Liver (tissue), 9 donors: ENCODE measurements around the gene MARCHF2. TPM values are rescaled to one million over a fixed set of nuclear protein-coding genes. Genes with fewer than 3 reads are reported as not detected.

Source experiments
- DNase-seq: peaks from one replicate; pipeline ENCODE4 v3.0.0-alpha.2; 2017; ENCODE audit warnings: low spot score
- H3K27ac ChIP-seq, 2 donors: one replicate each; pipeline ENCODE4 v1.7.0; 2013; ENCODE audit warnings: inconsistent platforms in 2 of 2, low read length in 2 of 2, control low read depth in 1 of 2, low read depth in 1 of 2, mild to moderate bottlenecking in 1 of 2
- H3K27me3 ChIP-seq, 4 donors: one replicate each; pipeline versions ENCODE4 v1.6.1 to v1.7.0; 2013; ENCODE audit warnings: low read length in 3 of 4, inconsistent platforms in 1 of 4, mild to moderate bottlenecking in 1 of 4, moderate library complexity in 1 of 4; ENCODE audit not compliant: control insufficient read depth in 4 of 4, insufficient read depth in 4 of 4
- H3K36me3 ChIP-seq, 4 donors: one replicate each; pipeline versions ENCODE4 v1.6.1 to v1.7.0; 2013; ENCODE audit warnings: low read length in 3 of 4, mild to moderate bottlenecking in 3 of 4, low read depth in 1 of 4, moderate library complexity in 1 of 4; ENCODE audit not compliant: control insufficient read depth in 4 of 4, insufficient read depth in 3 of 4
- H3K4me1 ChIP-seq, 4 donors: one replicate each; pipeline versions ENCODE4 v1.6.1 to v1.7.0; 2013; ENCODE audit warnings: low read length in 3 of 4, mild to moderate bottlenecking in 3 of 4, moderate library complexity in 1 of 4; ENCODE audit not compliant: control insufficient read depth in 4 of 4, insufficient read depth in 4 of 4
- H3K4me3 ChIP-seq, 3 donors: one replicate each; pipeline versions ENCODE4 v1.6.1 to v1.7.0; 2013; ENCODE audit warnings: low read length in 3 of 3, control low read depth in 1 of 3, low read depth in 1 of 3, mild to moderate bottlenecking in 1 of 3
- H3K9ac ChIP-seq, 2 donors: one replicate each; pipeline ENCODE4 v1.7.0; 2013; ENCODE audit warnings: low read length in 2 of 2, mild to moderate bottlenecking in 2 of 2, moderate library complexity in 2 of 2, control low read depth in 1 of 2, low read depth in 1 of 2
- H3K9me3 ChIP-seq, 4 donors: one replicate each; pipeline versions ENCODE4 v1.6.1 to v1.7.0; 2013; ENCODE audit warnings: low read length in 3 of 4; ENCODE audit not compliant: control insufficient read depth in 4 of 4
- ATF3 ChIP-seq: IDR thresholded peaks from 2 replicates; pipeline ENCODE4 v1.6.1; 2016; ENCODE audit warnings: antibody characterized with exemption
- EGR1 ChIP-seq, 2 donors: IDR thresholded peaks; 2 replicates each; pipeline ENCODE4 v1.6.1; 2016 to 2018; ENCODE audit warnings: antibody characterized with exemption in 2 of 2, low read depth in 2 of 2
- FOXA2 ChIP-seq: IDR thresholded peaks from 2 replicates; pipeline ENCODE4 v1.6.1; 2016; ENCODE audit warnings: antibody characterized with exemption
- GABPA ChIP-seq, 2 donors: IDR thresholded peaks in 1 of 2; conservative IDR thresholded peaks in 1 of 2; 2 replicates each; pipeline ENCODE4 v1.6.1; 2016; ENCODE audit warnings: antibody characterized with exemption in 2 of 2, mild to moderate bottlenecking in 1 of 2, moderate library complexity in 1 of 2
- HNF4A ChIP-seq, 2 donors: conservative IDR thresholded peaks; 2 replicates each; pipeline ENCODE4 v1.6.1; 2016; ENCODE audit warnings: antibody characterized with exemption in 2 of 2, mild to moderate bottlenecking in 2 of 2
- HNF4G ChIP-seq: IDR thresholded peaks from 2 replicates; pipeline ENCODE4 v1.6.1; 2016; ENCODE audit warnings: antibody characterized with exemption
- JUND ChIP-seq, 2 donors: IDR thresholded peaks; 2 replicates each; pipeline ENCODE4 v1.6.1; 2016; ENCODE audit warnings: antibody characterized with exemption in 2 of 2
- NR2F2 ChIP-seq: IDR thresholded peaks from 2 replicates; pipeline ENCODE4 v1.6.1; 2016; ENCODE audit warnings: antibody characterized with exemption
- RAD21 ChIP-seq, 2 donors: IDR thresholded peaks; 2 replicates each; pipeline ENCODE4 v1.6.1; 2016; ENCODE audit warnings: antibody characterized with exemption in 2 of 2, mild to moderate bottlenecking in 2 of 2
- RXRA ChIP-seq, 2 donors: IDR thresholded peaks; 2 replicates each; pipeline ENCODE4 v1.6.1; 2017 to 2018; ENCODE audit warnings: antibody characterized with exemption in 2 of 2, mild to moderate bottlenecking in 1 of 2
- SP1 ChIP-seq: IDR thresholded peaks from 2 replicates; pipeline ENCODE4 v1.6.1; 2018; ENCODE audit warnings: antibody characterized with exemption, mild to moderate bottlenecking
- TAF1 ChIP-seq: conservative IDR thresholded peaks from 2 replicates; pipeline ENCODE4 v1.6.1; 2016; ENCODE audit warnings: antibody characterized with exemption, mild to moderate bottlenecking
- YY1 ChIP-seq: IDR thresholded peaks from 2 replicates; pipeline ENCODE4 v1.6.1; 2016; ENCODE audit warnings: antibody characterized with exemption, mild to moderate bottlenecking
- WGBS: extraction: QIAGEN DNeasy Blood & Tissue Kit; methylation state at CpG from one replicate; pipeline ENCODE4 v1.1.7; 2013; 5-methylcytosine and 5-hydroxymethylcytosine counted together
- polyA plus RNA-seq, 2 donors: library from polyadenylated mRNA; stranded (reverse) in 1 of 2; unstranded in 1 of 2; fragments of 200-250 nt in 1 of 2; fragments of >200 nt in 1 of 2; fragmentation: Nextera tagmentation in 1 of 2; extraction: Ambion mirVana in 1 of 2; gene quantifications; one replicate each; pipeline versions ENCODE4 v1.2.1 to v1.2.3, GENCODE V29; 2013 to 2015
- total RNA-seq, 2 donors: library from RNA; depleted of rRNA; stranded (reverse); fragments of >200 nt; gene quantifications; one replicate each; pipeline ENCODE4 v1.2.3, GENCODE V29; 2014
- TF ChIP-seq, protein P1 (sequence below): IDR thresholded peaks from 2 replicates; pipeline ENCODE4 v1.6.1; 2016; ENCODE audit warnings: antibody characterized with exemption, mild to moderate bottlenecking
- TF ChIP-seq, protein P2 (sequence below): IDR thresholded peaks from 2 replicates; pipeline ENCODE4 v1.6.1; 2016; ENCODE audit warnings: antibody characterized with exemption
- TF ChIP-seq, protein P3 (sequence below): IDR thresholded peaks from 2 replicates; pipeline ENCODE4 v1.6.1; 2016; ENCODE audit warnings: antibody characterized with exemption
- TF ChIP-seq, protein P4 (sequence below): fragments of 150-350 bp; IDR thresholded peaks from 2 replicates; pipeline ENCODE4 v1.5.1; 2017; ENCODE audit warnings: improper control_type of control experiment, low read depth, low read length; ENCODE audit not compliant: missing input control
- donor health status: healthy.
- donor health status: healthy.
- donor health status: healthy.
- donor health status: healthy.
- donor health status: healthy.

MARCHF2 gene
- total and polyA plus RNA-seq, 4 donors = 21.6 to 89.5 (median 58.8) TPM

DNA sequence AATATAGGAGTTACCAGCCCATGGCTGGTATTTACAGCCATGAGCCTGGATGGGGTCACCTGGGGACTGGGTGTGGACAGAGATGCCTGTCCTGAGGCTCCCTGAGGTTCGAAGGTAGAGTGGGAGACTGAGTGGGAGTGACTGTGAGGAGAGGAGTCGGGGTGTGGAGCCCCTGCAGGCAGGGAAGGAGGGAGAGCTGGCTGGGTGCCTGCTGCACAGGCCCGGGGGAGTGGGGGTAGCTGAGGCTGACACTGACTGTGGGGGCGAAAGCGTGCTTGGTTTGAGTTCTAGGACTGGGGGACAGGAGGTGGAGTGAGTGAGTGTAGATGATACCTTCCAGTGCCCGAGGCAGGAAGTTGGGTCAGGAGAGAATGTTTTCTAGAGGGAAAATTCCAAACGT, 15.8 kb upstream of the MARCHF2 start:
- H3K9me3 ChIP-seq = no peaks in the 10 kb centered on the region
- no peak for TF ChIP-seq GABPA (IDR thresholded peaks at IDR 0.05 in 1 of 2, conservative IDR thresholded peaks at IDR 0.05 in 1 of 2)
- TF ChIP-seq NR2F2 = no peak
- no peak for TF ChIP-seq HNF4A (conservative IDR thresholded peaks at IDR 0.05)
- TF ChIP-seq RXRA (IDR thresholded peaks at IDR 0.05) = no peak
- no peak for TF ChIP-seq TAF1
- DNase-seq = no peak
- H3K27ac ChIP-seq = peak overlapping the region in 1 of 2 donors; percentile 1
- WGBS = 67% methylated on average over 7 of the region's 7 CpGs
- no peak overlapping the region for H3K9ac ChIP-seq
- H3K27me3 ChIP-seq = no peaks in the 10 kb centered on the region
- no peak overlapping the region for H3K4me3 ChIP-seq
- H3K36me3 ChIP-seq = peaks cover under 1 to 19% (median 11%) of the 10 kb centered on the region in 4 donors
- H3K4me1 ChIP-seq = peaks cover 11 to 46% (median 32%) of the 10 kb centered on the region in 4 donors

DNA sequence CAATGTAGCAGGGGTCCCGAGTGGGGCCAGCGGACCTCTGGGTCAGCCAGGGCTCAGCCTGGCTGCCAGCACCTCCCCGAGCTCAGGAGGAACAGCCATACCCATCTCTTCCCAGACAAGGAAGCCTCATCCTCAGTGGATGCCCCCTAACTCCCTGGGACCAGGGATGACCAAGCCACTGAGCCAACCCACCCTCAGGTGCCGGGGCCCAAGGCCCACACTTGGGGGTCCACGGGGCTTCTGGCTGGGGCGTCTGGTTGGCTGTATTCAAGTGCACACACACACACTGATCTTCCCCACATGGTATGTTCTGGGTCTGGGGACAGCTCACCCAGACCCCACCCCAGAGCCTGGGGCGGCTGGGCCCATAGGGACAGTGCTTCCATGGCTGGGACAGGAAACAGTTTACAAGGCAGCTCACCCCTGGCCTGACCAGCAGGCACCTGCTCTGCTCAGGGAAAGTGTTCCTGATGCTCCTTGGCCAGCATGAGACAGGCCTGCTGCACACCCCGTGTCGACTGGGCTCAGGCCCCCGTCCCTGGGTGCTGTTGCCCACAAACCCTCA, 15.3 kb upstream of the MARCHF2 start:
- WGBS = 91% methylated on average over 10 of the region's 10 CpGs
- H3K9ac ChIP-seq = no peak overlapping the region
- no peak overlapping the region for H3K4me3 ChIP-seq
- peaks cover 6 to 21% (median 12%) of the 10 kb centered on the region in 4 donors for H3K36me3 ChIP-seq
- H3K27me3 ChIP-seq = no peaks in the 10 kb centered on the region
- no peaks in the 10 kb centered on the region for H3K9me3 ChIP-seq
- no peak for TF ChIP-seq SP1
- no peak for TF ChIP-seq EGR1 (IDR thresholded peaks at IDR 0.05; ENCODE audit: low read depth in 2 of 2)
- no peak for DNase-seq
- H3K4me1 ChIP-seq = peaks cover 9 to 41% (median 30%) of the 10 kb centered on the region in 4 donors
- no peak overlapping the region for H3K27ac ChIP-seq

- TF ChIP-seq NR2F2 (no peak), HNF4G (no peak), ATF3 (no peak), GABPA (IDR thresholded peaks at IDR 0.05 in 1 of 2, conservative IDR thresholded peaks at IDR 0.05 in 1 of 2) (no peak), RAD21 (IDR thresholded peaks at IDR 0.05) (no peak), SP1 (no peak), YY1 (no peak), FOXA2 (no peak), JUND (IDR thresholded peaks at IDR 0.05) (no peak), TAF1 (no peak)
- TF ChIP-seq, protein P1, sequence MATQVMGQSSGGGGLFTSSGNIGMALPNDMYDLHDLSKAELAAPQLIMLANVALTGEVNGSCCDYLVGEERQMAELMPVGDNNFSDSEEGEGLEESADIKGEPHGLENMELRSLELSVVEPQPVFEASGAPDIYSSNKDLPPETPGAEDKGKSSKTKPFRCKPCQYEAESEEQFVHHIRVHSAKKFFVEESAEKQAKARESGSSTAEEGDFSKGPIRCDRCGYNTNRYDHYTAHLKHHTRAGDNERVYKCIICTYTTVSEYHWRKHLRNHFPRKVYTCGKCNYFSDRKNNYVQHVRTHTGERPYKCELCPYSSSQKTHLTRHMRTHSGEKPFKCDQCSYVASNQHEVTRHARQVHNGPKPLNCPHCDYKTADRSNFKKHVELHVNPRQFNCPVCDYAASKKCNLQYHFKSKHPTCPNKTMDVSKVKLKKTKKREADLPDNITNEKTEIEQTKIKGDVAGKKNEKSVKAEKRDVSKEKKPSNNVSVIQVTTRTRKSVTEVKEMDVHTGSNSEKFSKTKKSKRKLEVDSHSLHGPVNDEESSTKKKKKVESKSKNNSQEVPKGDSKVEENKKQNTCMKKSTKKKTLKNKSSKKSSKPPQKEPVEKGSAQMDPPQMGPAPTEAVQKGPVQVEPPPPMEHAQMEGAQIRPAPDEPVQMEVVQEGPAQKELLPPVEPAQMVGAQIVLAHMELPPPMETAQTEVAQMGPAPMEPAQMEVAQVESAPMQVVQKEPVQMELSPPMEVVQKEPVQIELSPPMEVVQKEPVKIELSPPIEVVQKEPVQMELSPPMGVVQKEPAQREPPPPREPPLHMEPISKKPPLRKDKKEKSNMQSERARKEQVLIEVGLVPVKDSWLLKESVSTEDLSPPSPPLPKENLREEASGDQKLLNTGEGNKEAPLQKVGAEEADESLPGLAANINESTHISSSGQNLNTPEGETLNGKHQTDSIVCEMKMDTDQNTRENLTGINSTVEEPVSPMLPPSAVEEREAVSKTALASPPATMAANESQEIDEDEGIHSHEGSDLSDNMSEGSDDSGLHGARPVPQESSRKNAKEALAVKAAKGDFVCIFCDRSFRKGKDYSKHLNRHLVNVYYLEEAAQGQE = no peak
- TF ChIP-seq, protein P2, sequence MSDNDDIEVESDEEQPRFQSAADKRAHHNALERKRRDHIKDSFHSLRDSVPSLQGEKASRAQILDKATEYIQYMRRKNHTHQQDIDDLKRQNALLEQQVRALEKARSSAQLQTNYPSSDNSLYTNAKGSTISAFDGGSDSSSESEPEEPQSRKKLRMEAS = no peak
- TF ChIP-seq, protein P3, sequence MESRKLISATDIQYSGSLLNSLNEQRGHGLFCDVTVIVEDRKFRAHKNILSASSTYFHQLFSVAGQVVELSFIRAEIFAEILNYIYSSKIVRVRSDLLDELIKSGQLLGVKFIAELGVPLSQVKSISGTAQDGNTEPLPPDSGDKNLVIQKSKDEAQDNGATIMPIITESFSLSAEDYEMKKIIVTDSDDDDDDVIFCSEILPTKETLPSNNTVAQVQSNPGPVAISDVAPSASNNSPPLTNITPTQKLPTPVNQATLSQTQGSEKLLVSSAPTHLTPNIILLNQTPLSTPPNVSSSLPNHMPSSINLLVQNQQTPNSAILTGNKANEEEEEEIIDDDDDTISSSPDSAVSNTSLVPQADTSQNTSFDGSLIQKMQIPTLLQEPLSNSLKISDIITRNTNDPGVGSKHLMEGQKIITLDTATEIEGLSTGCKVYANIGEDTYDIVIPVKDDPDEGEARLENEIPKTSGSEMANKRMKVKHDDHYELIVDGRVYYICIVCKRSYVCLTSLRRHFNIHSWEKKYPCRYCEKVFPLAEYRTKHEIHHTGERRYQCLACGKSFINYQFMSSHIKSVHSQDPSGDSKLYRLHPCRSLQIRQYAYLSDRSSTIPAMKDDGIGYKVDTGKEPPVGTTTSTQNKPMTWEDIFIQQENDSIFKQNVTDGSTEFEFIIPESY = no peak
- TF ChIP-seq, protein P4, sequence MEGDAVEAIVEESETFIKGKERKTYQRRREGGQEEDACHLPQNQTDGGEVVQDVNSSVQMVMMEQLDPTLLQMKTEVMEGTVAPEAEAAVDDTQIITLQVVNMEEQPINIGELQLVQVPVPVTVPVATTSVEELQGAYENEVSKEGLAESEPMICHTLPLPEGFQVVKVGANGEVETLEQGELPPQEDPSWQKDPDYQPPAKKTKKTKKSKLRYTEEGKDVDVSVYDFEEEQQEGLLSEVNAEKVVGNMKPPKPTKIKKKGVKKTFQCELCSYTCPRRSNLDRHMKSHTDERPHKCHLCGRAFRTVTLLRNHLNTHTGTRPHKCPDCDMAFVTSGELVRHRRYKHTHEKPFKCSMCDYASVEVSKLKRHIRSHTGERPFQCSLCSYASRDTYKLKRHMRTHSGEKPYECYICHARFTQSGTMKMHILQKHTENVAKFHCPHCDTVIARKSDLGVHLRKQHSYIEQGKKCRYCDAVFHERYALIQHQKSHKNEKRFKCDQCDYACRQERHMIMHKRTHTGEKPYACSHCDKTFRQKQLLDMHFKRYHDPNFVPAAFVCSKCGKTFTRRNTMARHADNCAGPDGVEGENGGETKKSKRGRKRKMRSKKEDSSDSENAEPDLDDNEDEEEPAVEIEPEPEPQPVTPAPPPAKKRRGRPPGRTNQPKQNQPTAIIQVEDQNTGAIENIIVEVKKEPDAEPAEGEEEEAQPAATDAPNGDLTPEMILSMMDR = no peak
- whole genome bisulfite sequencing = 68% methylated on average over 9 of the region's 9 CpGs
- Histone ChIP-seq H3K9me3 (no peaks in the 10 kb centered on the region), H3K27me3 (no peaks in the 10 kb centered on the region), H3K9ac (no peak overlapping the region), H3K36me3 (peaks cover 9 to 23% (median 15%) of the 10 kb centered on the region in 4 donors), H3K4me1 (peaks cover 8 to 35% (median 25%) of the 10 kb centered on the region in 4 donors), H3K27ac (no peak overlapping the region), H3K4me3 (no peak overlapping the region)
- DNase-seq = no peak
Measured at GRCh38 chr19:8398311-8398771, 14.8 kb upstream of the MARCHF2 start.
